ENCODE measurements around the gene GNG14.
A peak's percentile ranks its signal among the peaks of the same experiment; 100 is the strongest.
"Not testable (repeated sequence)": the region's sequence is repeated elsewhere in the genome, so short reads cannot be mapped to it uniquely, and the experiment has no call there.

GNG14 gene

DNA sequence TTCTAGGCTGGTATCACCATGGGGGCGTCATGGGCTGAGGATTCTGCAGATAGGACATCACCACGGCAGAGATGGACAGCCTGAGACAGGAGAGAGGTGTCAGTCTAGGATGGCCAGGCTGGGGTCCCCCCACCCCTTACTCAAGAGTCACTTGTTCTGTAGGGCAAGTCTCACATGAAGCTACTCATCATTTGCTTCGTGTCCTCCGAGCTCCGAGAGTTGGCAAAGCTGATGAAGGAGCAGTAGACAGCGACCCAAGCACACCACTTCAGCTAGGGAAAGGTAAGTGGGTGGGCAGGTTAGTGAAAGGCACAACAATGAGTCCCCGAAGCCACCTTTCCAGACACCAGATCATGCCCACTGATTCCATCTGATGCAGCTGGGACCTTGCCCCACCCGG lies 19.5 kb upstream of the GNG14 start:
- DNase-seq: no peak

DNA sequence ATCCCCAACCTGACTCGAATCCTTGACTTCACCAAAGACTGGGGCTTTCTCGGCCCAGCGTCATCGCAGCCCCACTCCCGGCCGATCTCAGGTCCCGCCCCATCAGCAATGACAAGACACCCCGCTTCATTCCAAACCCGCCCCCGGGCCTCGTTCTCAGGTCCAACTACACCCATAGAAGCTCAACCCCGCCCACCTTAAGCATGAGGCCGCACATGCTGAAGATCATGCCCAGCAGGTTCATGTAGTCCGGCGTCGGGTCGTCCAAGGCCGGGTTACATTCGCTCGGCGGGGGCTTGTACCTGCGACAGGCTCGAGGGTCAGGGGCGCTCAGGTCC lies 18.9 kb upstream of the GNG14 start:
- peak; percentile 85 for DNase-seq

DNA sequence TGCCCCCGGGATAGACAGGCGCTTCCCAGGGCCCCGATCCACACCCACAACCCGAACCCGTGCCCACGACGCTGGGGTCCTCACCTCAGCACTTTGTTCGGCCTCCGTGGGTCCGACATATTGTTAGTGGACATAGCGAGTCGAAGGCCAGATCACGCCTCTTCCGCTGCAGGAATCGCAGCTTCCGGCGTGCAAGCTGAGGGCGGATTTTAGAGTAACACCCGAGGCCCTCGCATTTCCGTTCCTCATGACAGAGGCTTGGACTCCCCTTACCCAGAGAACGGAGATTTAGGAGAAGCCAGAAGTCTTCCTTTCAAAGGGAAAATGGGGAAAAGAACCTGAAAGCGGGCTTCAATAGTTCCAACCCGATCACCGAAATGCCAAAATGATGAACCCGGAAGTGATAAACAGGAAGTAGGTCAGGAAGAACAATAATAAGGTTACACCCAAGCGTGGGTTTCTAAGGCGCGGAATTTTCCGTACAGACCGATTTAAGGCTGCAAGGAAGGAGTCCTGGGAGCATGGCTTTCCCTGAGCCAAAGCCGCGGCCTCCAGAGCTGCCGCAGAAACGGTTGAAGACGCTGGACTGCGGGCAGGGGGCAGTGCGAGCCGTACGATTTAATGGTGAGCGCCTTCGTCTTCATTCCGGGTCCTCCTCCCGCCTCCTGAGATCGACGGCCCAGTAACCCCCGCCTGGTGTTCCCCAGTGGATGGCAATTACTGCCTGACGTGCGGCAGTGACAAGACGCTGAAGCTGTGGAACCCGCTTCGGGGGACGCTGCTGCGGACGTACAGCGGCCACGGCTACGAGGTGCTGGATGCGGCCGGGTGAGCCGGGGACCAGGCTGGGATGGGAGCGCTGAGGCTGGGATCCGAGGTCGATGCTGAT lies 18.3 kb upstream of the GNG14 start:
- peak; percentile 83 for DNase-seq

DNA sequence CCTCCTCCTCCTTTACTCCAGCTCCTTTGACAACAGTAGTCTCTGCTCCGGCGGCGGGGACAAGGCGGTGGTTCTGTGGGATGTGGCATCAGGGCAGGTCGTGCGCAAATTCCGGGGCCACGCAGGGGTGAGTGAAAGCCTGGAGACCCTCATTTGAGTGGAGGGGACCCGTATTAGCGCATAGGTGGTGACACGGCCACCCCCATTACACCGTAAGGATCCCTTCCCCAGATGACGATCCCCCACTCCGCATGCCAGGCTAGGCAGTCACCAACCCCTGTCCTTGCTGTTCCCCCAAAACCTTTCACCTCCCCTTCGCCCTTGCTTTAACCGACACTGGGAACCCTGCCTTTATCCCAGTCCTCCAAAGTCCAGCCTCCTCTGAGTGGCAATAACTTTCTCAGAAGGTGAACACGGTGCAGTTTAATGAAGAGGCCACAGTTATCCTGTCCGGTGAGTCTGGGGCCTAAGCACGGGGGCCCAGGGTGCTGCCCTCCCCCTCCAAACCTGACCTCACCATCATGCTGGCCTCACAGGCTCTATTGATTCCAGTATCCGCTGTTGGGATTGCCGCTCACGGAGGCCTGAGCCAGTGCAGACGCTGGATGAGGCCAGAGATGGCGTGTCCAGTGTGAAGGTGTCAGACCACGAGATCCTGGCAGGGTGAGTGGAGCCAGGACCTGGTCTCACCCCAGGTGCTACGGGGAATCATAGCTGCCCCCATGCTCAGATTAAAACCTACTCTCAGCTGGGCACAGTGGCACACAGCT lies 17.5 kb upstream of the GNG14 start:
- DNase-seq: no peak

DNA sequence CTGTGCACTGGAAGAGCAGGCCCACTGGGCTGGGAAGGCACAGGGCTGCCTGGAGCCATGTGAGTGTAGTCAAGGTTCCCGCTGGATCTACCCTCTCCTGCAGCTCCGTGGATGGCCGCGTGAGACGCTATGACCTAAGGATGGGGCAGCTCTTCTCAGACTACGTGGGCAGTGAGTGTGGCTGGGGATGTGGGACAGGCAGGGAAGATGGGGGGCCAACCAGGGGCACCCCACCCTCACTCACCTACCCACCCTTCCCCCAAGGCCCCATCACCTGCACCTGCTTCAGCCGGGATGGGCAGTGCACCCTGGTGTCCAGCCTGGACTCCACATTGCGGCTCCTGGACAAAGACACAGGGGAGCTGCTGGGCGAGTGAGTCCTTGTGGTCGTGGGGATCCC lies 15.1 kb upstream of the GNG14 start:
- DNase-seq: no peak

DNA sequence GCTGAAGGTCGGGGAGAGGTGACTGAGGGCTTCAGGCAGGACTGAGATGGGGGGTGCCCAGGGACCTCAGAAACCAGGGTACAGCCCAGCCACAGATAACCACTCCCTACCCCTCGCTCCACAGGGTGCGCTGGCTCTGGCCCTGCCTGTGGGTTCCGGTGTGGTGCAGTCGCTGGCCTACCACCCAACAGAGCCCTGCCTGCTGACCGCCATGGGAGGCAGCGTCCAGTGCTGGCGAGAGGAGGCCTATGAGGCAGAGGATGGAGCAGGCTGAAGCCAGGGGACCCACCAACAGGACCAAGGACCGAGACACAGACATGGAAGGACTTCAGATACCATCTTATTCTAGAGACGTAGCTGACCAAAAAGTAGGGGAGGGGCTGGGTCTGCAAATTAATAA lies 12.4 kb upstream of the GNG14 start:
- no peak for DNase-seq

DNA sequence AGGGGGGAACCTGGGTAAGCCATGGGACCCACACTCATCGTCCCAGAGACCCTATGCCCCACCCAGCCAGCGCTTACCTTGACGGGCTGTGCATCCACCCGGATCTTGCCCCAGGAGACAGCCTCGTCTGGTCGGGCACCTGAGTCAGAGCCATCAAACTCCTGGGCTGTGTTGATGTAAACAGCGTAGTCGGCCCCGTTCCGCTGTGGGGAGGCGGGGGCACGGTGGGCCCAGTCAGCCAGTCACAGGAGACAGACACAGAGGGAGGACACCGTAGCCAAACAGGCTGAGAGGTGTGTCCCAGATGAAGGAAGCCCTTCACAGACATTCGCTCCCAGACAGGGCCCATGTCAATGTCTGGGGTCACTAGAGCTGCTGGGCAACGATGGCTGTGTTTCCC lies 11.9 kb upstream of the GNG14 start:
- DNase-seq: no peak

DNA sequence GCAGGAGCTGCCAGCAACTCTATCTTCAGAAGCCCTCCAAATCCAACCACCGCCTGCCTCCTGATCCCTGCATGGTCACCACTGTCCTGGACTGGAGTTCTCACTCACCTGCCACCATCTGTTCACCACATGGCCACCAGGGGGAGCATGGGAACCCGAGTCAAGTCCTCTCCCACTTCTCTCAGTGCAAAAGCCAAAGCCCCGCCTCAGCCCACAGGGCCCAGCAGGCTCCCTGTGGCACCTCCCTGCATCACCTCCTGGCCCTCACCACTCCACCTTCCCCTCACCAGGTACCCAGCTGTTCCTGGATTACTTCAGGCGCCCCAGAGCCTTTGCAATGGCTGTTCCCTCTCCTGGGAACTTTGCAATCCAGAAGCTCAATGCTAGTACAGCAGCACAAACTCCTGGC lies 11.4 kb upstream of the GNG14 start:
- DNase-seq: peak; percentile 84

DNA sequence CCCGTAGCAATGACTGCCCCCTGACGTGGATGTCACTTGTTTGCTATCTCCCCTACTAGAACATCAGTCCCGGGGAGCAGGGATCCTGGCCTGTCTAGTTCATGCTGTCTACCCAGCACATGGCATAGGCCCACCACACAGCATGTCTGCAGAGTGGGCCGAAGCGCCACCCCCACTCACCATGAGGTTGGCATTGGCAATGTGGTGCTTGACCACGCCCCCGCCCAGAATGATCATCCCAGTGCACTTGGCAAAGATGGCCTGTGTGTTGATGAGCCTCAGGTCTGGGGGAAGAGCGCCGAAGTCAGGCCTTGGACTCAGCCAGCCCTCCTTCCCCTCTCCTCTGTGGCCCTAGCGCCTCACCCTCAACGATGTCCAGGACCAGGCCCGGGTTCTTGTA lies 10.9 kb upstream of the GNG14 start:
- no peak for DNase-seq

DNA sequence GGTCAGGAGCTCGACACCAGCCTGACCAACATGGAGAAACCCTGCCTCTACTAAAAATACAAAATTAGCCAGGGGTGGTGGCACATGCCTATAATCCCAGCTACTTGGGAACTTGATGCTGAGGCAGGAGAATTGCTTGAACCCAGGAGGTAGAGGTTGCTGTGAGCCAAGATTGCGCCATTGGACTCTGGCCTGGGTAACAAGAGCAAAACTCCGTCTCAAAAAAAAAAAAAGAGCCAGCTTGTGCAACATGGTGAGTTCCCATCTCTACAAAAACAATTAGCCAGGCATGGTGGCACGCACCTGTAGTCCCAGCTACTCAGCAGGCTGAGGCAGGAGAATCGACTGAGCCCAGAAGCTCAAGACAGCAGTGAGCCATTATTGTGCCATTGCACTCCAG lies 9.8 kb upstream of the GNG14 start:
- not testable (repeated sequence) for DNase-seq

DNA sequence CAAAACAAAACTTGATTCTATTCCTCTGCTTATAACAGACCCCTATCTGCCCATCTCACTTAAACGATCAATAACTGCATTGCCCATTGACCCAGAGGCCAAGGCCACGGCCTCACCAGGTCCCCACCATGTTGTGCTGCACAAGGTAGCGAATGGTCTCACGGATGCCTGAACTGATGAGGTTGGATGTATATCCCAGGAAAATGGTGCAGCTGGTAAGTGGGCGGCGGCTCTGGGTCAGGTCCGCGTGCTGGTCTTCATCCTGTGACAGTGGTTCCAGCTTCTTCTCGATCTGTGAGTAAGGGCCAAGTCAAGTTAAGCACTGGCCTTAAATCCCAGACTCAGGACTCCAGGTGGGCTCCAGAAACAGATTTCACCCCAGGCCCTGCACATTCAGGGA lies 7.8 kb upstream of the GNG14 start:
- no peak for DNase-seq

DNA sequence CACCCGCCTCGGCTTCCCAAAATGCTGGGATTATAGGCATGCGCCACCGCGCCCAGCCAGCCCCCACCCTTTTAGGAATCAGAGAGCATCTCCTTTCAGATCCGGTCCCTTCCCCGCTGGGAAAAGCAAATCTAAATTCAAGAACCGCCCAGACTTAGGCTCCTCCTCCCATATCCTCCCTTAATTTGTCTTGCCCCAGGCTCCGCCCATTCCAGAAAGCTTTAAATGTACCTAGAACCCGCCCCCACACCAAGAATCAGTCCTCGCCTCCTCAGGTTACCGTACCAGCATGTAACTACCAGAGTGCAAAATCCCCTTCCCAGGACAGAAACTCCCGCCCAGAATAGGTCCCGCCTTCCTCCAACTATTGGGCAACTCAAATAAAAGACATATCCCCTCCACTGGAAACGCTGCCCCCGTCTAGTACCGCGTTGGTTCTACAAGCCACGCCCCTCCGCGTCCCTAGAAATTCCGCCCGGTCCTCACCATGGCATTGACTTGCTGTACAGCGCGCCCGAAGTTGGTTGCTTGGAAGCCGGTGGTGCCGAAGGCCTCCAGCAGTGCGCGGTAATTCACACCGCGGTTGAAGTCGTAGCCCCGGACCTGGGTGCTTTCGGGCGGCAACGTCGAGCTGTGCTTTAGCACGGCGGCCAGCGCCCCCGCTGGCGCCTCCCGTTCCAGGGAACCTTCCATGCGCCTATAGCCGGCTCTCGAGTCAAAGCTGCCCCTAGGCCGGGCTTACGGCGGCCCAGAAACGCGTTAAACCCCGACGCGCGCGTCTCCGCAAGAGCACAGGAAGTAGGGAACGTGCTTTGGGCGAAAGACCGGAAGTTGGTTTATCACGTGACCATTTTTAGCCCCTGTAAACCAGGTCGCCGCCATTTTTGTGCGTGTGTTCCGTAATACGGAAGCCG lies 6.5 kb upstream of the GNG14 start, which contains the start of gene DHPS:
Gene DHPS (minus strand): TSS at position 807 of the 914 bp plus-strand sequence. CDS start 114 bp downstream, at position 693.
- peak; percentile 96 for DNase-seq

DNA sequence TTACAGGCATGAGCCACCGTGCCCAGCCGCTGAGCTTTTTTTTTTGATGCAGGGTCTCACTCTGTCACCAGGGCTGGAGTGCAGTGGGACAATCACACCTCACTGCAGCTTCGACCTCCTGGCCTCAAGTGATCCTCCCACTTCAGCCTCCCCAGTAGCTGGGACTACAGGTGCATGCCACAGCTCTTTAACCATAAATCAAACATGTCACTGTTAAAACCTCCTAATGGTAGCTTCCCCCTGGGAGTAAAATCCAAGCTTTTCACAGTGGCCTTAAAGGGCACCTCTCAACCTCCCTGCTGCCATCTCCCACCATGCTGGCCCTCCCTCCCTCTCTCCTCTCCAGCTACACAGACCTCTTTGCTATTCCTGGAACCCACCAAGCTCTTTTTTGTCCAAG lies 2.0 kb upstream of the GNG14 start:
- no peak for DNase-seq

DNA sequence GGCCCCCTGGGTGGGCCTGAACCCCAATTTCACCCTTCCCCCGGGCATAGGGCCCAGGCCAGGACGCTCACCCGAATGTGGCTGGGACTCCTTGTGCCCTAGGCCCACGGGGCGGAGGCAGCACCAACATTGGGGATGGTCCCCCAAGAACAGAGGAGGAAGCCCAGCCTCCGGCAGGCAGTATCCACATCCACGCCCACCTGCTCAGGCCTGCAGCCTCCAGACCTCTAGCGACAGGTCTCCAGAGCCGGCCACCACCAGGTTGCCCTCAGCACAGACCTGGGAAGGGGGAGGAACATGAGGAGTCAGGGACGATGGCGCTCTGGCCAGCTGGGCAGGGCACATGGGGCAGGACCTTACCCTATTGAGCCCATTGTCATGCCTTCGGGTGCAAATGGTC lies 1.2 kb downstream of the GNG14 start:
- no peak for DNase-seq

DNA sequence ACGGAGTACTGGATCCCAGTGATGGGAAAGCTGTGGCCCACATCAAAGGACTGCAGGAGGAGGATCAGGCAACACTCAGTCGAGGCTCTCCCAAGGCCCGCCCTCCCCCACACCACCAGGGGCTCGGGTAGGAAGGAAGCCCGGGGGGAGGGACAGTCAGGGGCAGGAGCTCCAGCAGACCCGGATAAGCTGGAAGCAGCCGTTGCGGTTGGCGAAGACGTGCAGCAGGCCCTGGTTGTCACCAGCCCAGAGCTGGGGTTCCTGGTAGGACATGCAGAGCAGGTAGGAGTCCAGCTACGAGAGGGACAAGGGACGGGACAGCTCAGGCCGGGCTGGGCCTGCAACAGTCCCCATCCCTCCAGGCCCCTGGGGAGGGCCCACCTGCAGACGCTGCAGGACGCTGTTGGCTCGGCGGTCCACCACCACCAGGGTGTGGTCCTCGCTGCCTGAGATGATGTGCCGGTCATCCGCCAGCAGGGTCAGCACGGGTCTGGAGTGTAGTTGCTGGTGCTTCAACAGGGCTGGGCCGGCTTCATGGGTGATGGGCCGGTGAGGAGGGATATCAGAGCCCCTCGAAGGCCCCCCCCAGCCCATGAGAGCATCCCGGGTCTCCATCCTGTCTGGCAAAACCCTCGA lies 1.9 kb downstream of the GNG14 start:
- DNase-seq: no peak

DNA sequence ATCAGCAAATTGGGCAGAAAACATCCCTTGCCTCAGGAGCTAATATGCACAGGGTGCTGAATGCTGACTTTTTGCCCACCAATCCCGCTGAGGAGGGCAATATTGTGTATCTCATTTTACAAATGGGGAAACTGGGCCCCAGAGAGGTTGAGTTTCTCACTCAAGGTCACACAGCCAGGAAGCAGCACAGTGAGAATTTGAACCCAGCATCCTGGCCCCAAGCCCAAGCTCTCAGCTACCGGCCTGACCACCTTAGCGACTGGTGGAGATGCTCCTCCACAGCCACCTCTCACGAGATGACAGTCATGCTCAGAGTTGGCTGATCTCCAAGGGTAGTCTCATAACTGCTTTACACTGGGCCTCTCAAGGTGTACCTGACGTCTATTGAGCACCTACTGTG lies 5.2 kb downstream of the GNG14 start:
- DNase-seq: no peak

DNA sequence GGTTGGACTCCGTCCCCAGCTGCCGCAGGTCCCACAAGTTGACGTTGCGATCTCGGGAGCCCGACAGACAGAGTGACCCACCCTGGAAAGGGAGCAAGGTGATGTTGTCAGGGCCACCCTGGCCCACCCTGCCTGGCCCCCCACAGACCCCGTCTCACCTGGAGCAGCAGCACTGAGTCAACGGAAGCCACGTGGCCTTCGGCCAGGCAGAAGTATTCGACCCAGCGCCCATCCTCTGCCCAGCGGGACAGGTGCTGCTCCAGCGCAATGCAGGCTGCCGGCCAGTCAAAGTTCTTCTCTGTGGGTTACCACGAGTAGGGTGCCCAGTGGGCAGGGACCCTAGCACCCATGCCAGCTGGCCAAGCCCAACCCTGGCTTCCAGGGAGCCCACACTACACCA lies 6.8 kb downstream of the GNG14 start:
- no peak for DNase-seq

DNA sequence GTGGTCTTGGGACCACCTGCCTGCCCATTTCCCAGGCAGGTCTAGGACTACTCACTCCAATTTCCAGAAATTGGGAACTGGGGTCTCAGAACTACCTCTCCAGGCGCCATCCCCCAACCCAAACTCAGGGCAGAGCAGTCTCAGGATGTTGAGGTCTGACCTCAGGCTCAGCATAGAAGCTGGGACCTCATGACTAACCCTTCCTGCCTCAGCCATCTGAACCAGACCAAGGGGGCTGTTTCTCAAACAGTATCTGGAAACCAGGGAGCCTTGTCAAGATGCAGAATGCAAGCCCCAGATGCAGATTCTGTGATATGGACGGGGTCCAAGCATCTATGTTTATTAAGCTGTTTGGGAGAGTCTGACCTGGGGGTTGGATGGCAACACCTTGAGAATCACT lies 7.3 kb downstream of the GNG14 start:
- DNase-seq: no peak

DNA sequence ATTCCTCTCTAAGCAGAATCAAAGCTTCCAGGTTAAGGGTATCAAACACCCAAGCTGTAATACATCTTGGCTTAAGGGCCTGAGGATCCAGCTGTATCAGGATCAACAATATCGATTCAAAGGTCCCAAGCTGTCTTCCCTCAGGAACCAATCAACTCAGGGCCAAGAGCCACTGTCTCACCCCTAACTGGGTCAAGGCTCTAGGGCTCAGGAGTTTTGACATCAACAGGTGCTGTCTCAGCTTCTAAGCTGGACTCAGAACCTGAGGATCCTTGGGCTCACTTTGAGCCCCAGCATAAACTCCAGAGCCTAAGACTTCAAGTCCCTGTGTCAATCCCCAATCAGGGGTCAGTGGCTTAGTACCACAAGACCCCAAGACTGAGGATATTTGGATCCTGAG lies 7.7 kb downstream of the GNG14 start:
- DNase-seq: no peak

DNA sequence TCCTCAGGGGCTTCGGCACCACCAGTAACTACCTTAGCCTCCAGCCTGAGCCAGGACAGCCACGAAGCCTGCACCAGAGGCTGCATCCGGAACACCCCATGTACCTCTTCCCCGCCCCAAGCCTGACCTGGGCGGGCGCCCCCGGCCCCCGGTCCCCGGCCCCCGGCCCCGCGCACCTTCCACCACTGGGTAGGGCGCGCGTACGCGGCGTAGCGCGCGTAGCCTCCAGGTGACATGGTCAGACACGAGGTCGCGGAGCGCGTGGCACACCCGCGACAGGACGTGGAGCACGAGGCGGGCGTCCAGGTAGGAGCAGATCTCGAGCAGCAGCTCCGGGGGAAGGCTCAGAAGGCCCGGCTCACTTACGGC lies 8.2 kb downstream of the GNG14 start:
- no peak for DNase-seq

DNA sequence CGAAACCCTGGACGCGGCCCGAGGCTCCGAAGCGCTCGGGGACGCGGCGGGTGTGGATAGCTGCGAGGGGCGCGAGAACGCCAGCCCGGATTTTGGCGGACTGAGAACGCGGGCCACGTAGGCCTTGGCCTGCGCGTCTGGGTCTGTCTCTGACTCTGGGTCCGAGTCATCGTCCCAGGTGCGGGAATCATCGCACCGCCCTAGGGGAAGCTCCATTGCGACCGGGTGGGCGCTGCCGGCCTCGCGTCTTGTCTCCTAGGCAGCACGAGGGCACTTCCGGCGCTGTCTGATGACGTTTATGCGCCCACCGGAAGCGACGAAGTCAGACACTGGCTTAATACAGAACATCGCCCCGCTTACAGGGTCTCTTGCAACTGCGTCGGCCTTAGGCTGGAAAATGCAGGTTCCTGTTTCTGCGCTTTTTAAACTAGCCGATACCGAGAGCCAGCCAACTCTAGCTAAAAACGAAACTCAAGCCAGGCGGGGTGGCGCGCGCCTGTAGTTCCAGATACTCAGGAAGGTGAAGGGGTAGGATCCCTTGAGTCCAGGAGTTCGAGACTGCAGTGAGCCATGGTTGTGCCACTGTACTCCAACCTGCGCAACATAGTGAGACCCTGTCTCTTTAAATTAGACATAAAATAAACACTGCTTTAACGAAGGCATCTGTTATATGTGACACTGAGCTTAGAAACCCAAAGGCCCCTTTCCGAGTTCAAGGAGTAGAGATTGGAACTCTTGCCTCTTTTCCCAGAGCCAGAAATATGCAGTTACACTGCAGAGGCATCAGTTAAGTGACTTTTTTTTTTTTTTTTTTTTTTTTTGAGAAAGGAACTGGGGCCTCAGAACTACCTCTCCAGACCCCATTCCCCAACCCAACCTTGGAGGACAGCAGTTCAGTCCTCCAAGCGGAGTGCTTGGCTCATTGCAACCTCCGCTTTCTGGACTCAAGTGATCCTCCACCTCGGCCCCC lies 8.9 kb downstream of the GNG14 start, which contains the start of gene FBXW9:
Gene FBXW9 (minus strand): TSS at position 266 of the 970 bp plus-strand sequence. CDS start 50 bp downstream, at position 216.
- peak; percentile 97 for DNase-seq
